ENCODE results near the gene DCXR. TPM values are rescaled to one million over a fixed set of nuclear protein-coding genes. Genes with fewer than 3 reads are reported as not detected.

Gene DCXR
- total RNA-seq, 4 donors from 2014 or later, result 130 to 296 (median 223) TPM

- peaks cover 0 to 95% of the 10 kb centered on the region in 2 donors for H3K36me3 ChIP-seq
- H3K4me1 ChIP-seq, result no peaks in the 10 kb centered on the region
- ATAC-seq, result no peak
- intact Hi-C loops (cut with DNase I; ENCODE audit: low total_unique reads), result no loop called here
- H3K4me3 ChIP-seq, result no peak overlapping the region
- no peak overlapping the region for H3K27ac ChIP-seq
- no peaks in the 10 kb centered on the region for H3K9me3 ChIP-seq
- TF ChIP-seq CTCF (IDR thresholded peaks at IDR 0.05 in 4 of 5, conservative IDR thresholded peaks at IDR 0.05 in 1 of 5), result no peak
- no peak for TF ChIP-seq POLR2A (IDR thresholded peaks at IDR 0.05)
- no peaks in the 10 kb centered on the region for H3K27me3 ChIP-seq
- DNase-seq, result no peak
- in situ Hi-C loops (cut with MboI; ENCODE audit: low sequenced_read_pairs in 4 of 4), result no loop called here
Observed at GRCh38 chr17:82083533-82084359, 46.2 kb upstream of the DCXR start.

- ATAC-seq (no peak), DNase-seq (no peak)
- H3K9me3 ChIP-seq, result no peaks in the 10 kb centered on the region
- TF ChIP-seq POLR2A (IDR thresholded peaks at IDR 0.05), result no peak
- no peak for TF ChIP-seq CTCF (IDR thresholded peaks at IDR 0.05 in 4 of 5, conservative IDR thresholded peaks at IDR 0.05 in 1 of 5)
- H3K27ac ChIP-seq, result no peak overlapping the region
- H3K4me1 ChIP-seq, result no peaks in the 10 kb centered on the region
- in situ Hi-C loops (cut with MboI; ENCODE audit: low sequenced_read_pairs in 4 of 4) (no loop called here), intact Hi-C loops (cut with DNase I; ENCODE audit: low total_unique reads) (no loop called here)
- H3K4me3 ChIP-seq, result no peak overlapping the region
- peaks cover 0 to 87% of the 10 kb centered on the region in 2 donors for H3K36me3 ChIP-seq
- no peaks in the 10 kb centered on the region for H3K27me3 ChIP-seq
Observed at GRCh38 chr17:82083009-82083408, 45.5 kb upstream of the DCXR start.

GRCh38 chr17:82082456-82082855 is 45.0 kb upstream of the DCXR start:
- ATAC-seq (no peak), DNase-seq (no peak)
- Histone ChIP-seq H3K9me3 (no peaks in the 10 kb centered on the region), H3K27ac (no peak overlapping the region), H3K36me3 (peaks cover 0 to 82% of the 10 kb centered on the region in 2 donors), H3K4me1 (no peaks in the 10 kb centered on the region), H3K27me3 (no peaks in the 10 kb centered on the region), H3K4me3 (no peak overlapping the region)
- in situ Hi-C loops (cut with MboI; ENCODE audit: low sequenced_read_pairs in 4 of 4) (no loop called here), intact Hi-C loops (cut with DNase I; ENCODE audit: low total_unique reads) (no loop called here)
- no peak for TF ChIP-seq POLR2A (IDR thresholded peaks at IDR 0.05)
- no peak for TF ChIP-seq CTCF (IDR thresholded peaks at IDR 0.05 in 4 of 5, conservative IDR thresholded peaks at IDR 0.05 in 1 of 5)

- Histone ChIP-seq H3K9me3 (no peaks in the 10 kb centered on the region), H3K4me1 (no peaks in the 10 kb centered on the region), H3K27me3 (no peaks in the 10 kb centered on the region), H3K4me3 (no peak overlapping the region), H3K36me3 (peaks cover 0 to 77% of the 10 kb centered on the region in 2 donors), H3K27ac (no peak overlapping the region)
- no peak for DNase-seq
- ATAC-seq, result no peak
- TF ChIP-seq POLR2A (IDR thresholded peaks at IDR 0.05), result no peak
- in situ Hi-C loops (cut with MboI; ENCODE audit: low sequenced_read_pairs in 4 of 4) (no loop called here), intact Hi-C loops (cut with DNase I; ENCODE audit: low total_unique reads) (no loop called here)
Observed at GRCh38 chr17:82081966-82082365, 44.5 kb upstream of the DCXR start.

GRCh38 chr17:82081546-82081945 is 44.0 kb upstream of the DCXR start:
- Histone ChIP-seq H3K9me3 (no peaks in the 10 kb centered on the region), H3K4me1 (no peaks in the 10 kb centered on the region), H3K27ac (no peak overlapping the region), H3K36me3 (peaks cover 0 to 73% of the 10 kb centered on the region in 2 donors), H3K27me3 (no peaks in the 10 kb centered on the region), H3K4me3 (no peak overlapping the region)
- in situ Hi-C loops (cut with MboI; ENCODE audit: low sequenced_read_pairs in 4 of 4), result no loop called here
- TF ChIP-seq CTCF (IDR thresholded peaks at IDR 0.05 in 4 of 5, conservative IDR thresholded peaks at IDR 0.05 in 1 of 5) (no peak), POLR2A (IDR thresholded peaks at IDR 0.05) (no peak)
- intact Hi-C loops (cut with DNase I; ENCODE audit: low total_unique reads), result no loop called here
- no peak for ATAC-seq
- DNase-seq, result no peak

Data from gastrocnemius medialis (tissue), 4 donors.